ENCODE data around the gene RERE. TPM values are rescaled to one million over a fixed set of nuclear protein-coding genes. Genes with fewer than 3 reads are reported as not detected.

RERE gene
- polyA plus RNA-seq, 1 of the 3 experiments (the other 2 are of a cell fraction), result 8.1 TPM

DNA sequence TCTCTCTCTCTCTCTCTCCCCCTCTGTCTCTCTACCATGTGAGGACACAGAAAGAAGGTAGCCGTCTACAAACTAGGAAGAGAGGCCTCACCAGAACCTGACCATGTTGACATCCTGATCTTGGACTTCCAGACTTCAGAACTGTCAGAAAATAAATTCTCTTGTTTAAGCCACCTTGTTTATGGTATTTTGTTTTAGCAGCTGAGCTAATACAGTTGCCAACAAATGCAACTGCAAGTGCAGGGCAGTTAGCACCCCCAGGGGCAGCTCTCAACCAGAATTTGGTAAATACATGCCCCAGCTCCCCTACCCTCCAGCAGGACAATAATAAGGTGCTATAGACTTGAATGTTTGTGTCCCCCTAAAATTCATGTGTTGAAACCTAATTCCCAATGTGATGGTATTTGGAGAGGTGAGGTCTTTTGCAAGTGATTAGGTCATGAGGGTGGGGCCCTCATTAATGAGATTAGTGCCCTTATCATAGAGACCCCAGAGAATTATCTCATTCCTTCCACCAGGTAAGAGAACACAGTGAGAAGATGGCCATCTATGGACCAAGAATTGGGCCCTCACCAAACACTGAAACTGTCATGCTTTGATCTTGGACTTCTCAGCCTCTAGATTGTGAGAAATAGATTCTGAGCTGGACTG is 506.2 kb downstream of the RERE start:
- TF ChIP-seq ELF1 (IDR thresholded peaks at IDR 0.05) (no peak), TEAD4 (IDR thresholded peaks at IDR 0.05; ENCODE audit: borderline replicate concordance, insufficient read depth) (no peak), NRF1 (IDR thresholded peaks at IDR 0.05; ENCODE audit: low read depth, low read length) (no peak), EZH2phosphoT487 (IDR thresholded peaks at IDR 0.05; ENCODE audit: borderline replicate concordance, low read depth) (no peak), JUND (IDR thresholded peaks at IDR 0.05) (no peak), RXRA (IDR thresholded peaks at IDR 0.05; ENCODE audit: borderline replicate concordance, low read depth) (no peak), PBX3 (IDR thresholded peaks at IDR 0.05) (no peak), TCF12 (IDR thresholded peaks at IDR 0.05) (no peak)
- Histone ChIP-seq H3K27me3 (ENCODE audit: insufficient read depth) (no peaks in the 10 kb centered on the region), H2AFZ (ENCODE audit: low read depth) (no peak overlapping the region), H3K4me2 (no peak overlapping the region), H3F3A (replicated peaks; ENCODE audit: insufficient read depth) (no peaks in the 10 kb centered on the region), H3K4me3 (ENCODE audit: low read depth in 2 of 2, low read length in 1 of 2) (no peak overlapping the region), H3K36me3 (replicated peaks in 1 of 2; ENCODE audit: control insufficient read depth in 1 of 2, insufficient read depth in 2 of 2, low read length in 1 of 2) (no peaks in the 10 kb centered on the region), H3K9me2 (no peaks in the 10 kb centered on the region), H3K79me2 (ENCODE audit: insufficient read depth) (no peaks in the 10 kb centered on the region), H3K9me3 (no peaks in the 10 kb centered on the region), H4K20me1 (ENCODE audit: insufficient read depth) (no peaks in the 10 kb centered on the region), H3K4me1 (ENCODE audit: control insufficient read depth in 1 of 2, insufficient read depth in 2 of 2, low read depth in 1 of 2, low read length in 1 of 2) (no peaks in the 10 kb centered on the region), H3K9ac (no peak overlapping the region), H3K27ac (ENCODE audit: low read depth in 2 of 2, low read length in 1 of 2) (no peak overlapping the region)
- ChIA-PET CTCF (interaction anchor here (0.6 to 9.6 kb wide), 7 partner anchors 16 to 386 kb away, joined by 3 to 293 read pairs (median 4); no protein-coding TSS in a partner anchor), POLR2A (no interaction called here)
- 89% methylated on average over 1 of the region's 1 CpG for WGBS (ENCODE audit: low lambda C conversion rate)
- no peak for DNase-seq

- Histone ChIP-seq H3K4me2 (no peak overlapping the region), H3K9me2 (no peaks in the 10 kb centered on the region), H4K20me1 (ENCODE audit: insufficient read depth) (no peaks in the 10 kb centered on the region), H3K9me3 (no peaks in the 10 kb centered on the region), H2AFZ (ENCODE audit: low read depth) (no peak overlapping the region), H3F3A (replicated peaks; ENCODE audit: insufficient read depth) (no peaks in the 10 kb centered on the region), H3K4me1 (ENCODE audit: control insufficient read depth in 1 of 2, insufficient read depth in 2 of 2, low read depth in 1 of 2, low read length in 1 of 2) (no peaks in the 10 kb centered on the region; a peak in 1 of 4 replicates), H3K36me3 (replicated peaks in 1 of 2; ENCODE audit: control insufficient read depth in 1 of 2, insufficient read depth in 2 of 2, low read length in 1 of 2) (no peaks in the 10 kb centered on the region), H3K4me3 (ENCODE audit: low read depth in 2 of 2, low read length in 1 of 2) (no peak overlapping the region), H3K9ac (no peak overlapping the region), H3K79me2 (ENCODE audit: insufficient read depth) (no peaks in the 10 kb centered on the region), H3K27ac (ENCODE audit: low read depth in 2 of 2, low read length in 1 of 2) (no peak overlapping the region), H3K27me3 (ENCODE audit: insufficient read depth) (no peaks in the 10 kb centered on the region)
- DNase-seq, result no peak
- CTCF ChIA-PET, result interaction anchor here (0.7 to 2.0 kb wide), 4 partner anchors 8 to 332 kb away, joined by 3 to 9 read pairs (median 6); no protein-coding TSS in a partner anchor
- TF ChIP-seq NFIC (IDR thresholded peaks at IDR 0.05; ENCODE audit: borderline replicate concordance) (no peak), USF1 (IDR thresholded peaks at IDR 0.05; ENCODE audit: borderline replicate concordance, low read depth) (no peak), TAF1 (IDR thresholded peaks at IDR 0.05; ENCODE audit: borderline replicate concordance, low read depth, low read length) (no peak), CHD2 (IDR thresholded peaks at IDR 0.05; ENCODE audit: low read length, partially characterized antibody) (no peak), RFX5 (IDR thresholded peaks at IDR 0.05; ENCODE audit: low read length) (no peak), ELF1 (IDR thresholded peaks at IDR 0.05) (no peak)
- TF ChIP-seq, protein P1, sequence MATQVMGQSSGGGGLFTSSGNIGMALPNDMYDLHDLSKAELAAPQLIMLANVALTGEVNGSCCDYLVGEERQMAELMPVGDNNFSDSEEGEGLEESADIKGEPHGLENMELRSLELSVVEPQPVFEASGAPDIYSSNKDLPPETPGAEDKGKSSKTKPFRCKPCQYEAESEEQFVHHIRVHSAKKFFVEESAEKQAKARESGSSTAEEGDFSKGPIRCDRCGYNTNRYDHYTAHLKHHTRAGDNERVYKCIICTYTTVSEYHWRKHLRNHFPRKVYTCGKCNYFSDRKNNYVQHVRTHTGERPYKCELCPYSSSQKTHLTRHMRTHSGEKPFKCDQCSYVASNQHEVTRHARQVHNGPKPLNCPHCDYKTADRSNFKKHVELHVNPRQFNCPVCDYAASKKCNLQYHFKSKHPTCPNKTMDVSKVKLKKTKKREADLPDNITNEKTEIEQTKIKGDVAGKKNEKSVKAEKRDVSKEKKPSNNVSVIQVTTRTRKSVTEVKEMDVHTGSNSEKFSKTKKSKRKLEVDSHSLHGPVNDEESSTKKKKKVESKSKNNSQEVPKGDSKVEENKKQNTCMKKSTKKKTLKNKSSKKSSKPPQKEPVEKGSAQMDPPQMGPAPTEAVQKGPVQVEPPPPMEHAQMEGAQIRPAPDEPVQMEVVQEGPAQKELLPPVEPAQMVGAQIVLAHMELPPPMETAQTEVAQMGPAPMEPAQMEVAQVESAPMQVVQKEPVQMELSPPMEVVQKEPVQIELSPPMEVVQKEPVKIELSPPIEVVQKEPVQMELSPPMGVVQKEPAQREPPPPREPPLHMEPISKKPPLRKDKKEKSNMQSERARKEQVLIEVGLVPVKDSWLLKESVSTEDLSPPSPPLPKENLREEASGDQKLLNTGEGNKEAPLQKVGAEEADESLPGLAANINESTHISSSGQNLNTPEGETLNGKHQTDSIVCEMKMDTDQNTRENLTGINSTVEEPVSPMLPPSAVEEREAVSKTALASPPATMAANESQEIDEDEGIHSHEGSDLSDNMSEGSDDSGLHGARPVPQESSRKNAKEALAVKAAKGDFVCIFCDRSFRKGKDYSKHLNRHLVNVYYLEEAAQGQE (IDR thresholded peaks at IDR 0.05; ENCODE audit: low read depth, low read length), result no peak
- 91% methylated on average over 3 of the region's 4 CpGs for WGBS (ENCODE audit: low lambda C conversion rate)
- POLR2A ChIA-PET, result no interaction called here
Measured at GRCh38 chr1:8307628-8308027, 509.8 kb downstream of the RERE start.

Measured in SK-N-SH (cell line).